GM21390 (cell line): ENCODE data around the gene LEAP2.

ENCODE experiments used
- ATAC-seq: cut with Tn5 transposase; IDR thresholded peaks from one replicate; pipeline ENCODE4 v1.9.1; 2021; ENCODE audit not compliant: unreplicated experiment

LEAP2 gene, protein sequence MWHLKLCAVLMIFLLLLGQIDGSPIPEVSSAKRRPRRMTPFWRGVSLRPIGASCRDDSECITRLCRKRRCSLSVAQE

DNA sequence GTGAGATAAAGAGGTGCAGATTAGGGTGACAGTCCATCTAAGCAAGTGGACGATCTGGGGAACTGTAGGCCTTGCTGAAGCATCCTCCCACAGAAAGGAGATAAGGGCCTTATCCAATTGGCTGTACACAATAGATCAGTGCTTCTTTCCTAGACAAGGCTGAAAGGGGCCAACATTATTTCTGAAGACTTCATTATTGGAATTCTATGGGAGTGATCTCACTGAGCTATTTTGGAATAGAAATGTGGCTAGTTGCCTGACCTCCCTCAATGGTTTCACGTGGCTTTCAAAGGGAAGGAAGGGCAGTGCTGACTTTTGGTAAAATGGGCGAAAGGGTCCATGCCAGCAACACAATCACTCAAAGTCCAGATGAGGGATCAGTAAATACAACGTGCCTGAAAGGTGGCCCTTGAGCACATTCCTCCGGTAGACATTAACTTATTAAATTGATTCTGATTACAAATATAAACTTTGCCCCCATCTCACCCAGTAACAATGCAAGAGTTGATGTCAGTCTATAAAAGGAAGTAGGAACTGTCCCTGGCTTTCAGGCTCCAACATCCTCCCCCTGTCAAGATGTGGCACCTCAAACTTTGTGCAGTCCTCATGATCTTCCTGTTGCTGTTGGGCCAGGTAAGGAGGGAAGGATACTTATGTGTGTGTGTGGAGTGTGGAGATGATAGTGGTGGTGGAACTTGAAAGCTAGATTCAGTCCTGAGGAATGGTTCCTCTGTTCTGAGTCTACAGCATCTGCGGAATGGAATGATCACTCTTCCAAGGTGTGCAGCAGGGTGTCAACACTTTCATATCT lies at the start of gene LEAP2:
LEAP2 (plus strand) TSS at position 550 of the 811 bp plus-strand sequence; CDS start at position 577, 27 bp downstream.
- ATAC-seq, result no peak

DNA sequence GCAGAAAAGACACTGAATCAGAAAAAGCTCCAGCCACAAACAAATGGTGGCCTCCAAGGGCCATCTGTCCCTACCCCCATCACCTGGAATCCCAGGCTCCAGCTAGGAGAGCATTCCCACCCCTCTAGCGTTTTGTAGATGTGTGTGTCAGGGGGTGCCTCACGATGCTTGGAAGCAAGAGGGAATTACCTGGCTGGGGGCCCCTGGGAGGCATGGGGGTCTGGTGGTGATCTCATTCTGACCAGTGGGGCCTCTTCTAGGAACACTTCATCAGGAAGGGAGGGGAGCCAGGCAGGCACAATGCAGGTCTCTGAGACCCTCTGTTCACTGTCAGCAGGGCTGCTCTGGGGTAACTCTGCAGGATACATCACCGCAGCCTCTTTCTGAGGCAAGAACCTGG lies 49.0 kb upstream of the LEAP2 start:
- no peak for ATAC-seq

DNA sequence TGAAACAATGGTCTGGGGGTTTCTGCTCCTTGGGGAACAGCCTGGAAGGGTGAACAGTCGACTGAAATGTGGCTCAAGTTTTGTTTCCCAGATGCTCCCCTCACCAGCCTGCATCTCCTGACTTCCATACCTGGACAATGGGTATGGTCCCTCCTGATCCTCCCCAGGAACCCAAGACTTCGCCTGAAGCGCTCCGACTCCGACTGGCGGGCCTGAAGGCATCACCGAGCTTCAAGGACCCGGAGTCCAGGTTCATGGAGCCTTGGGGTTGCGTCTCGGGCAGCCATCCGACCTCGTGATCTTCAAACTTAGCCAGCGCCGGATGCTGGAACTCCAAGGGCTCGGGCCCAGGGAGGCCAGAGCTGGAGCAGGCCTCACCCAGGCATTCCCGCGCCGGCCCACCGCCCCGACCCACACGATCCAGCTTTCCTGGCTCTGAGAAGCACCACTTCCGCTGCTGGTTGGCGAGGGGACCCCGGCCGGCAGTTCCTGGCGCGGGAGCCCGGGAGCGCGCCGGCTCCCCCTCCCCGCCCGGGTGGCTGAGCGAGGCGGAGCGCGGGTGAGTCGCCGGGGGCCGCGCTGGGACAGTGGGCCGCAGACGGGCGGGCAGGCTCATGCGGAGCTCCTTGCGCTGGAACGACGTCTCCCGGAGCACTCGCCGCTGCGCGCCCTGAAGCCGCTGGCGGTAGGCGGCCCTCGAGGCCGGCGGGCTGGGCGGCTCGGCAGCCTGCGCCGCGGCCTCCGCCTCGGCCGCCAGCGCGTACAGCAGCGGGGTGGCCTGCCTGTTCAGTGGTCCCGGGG lies 48.2 kb upstream of the LEAP2 start:
- no peak for ATAC-seq

DNA sequence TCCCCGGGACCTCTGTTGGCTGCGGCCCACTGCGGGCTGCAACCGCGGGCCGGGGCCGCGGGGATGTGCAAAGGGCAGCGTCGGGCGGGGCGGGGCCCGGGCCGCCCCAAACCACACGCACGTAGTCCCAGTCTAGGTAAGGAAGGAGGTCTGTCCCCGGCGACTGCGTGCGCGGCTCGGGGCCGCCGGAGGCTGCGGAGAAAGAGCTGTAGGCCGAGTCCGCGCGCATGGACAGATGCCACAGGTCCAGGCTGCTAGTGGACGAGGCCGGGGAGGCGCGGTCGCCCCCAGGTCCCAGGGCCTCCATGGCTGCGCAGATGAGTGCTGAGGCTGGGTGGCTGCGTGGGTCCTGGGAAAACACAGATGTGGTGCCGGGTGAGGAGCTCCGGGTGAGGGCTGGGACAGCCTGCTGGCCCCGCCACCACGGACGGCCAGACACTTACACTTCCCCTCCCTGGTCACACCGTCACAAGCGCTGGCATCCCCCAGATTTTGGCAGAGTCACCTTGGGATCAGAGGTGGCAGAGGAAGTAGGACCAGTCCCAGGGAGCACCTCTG lies 47.6 kb upstream of the LEAP2 start:
- no peak for ATAC-seq

DNA sequence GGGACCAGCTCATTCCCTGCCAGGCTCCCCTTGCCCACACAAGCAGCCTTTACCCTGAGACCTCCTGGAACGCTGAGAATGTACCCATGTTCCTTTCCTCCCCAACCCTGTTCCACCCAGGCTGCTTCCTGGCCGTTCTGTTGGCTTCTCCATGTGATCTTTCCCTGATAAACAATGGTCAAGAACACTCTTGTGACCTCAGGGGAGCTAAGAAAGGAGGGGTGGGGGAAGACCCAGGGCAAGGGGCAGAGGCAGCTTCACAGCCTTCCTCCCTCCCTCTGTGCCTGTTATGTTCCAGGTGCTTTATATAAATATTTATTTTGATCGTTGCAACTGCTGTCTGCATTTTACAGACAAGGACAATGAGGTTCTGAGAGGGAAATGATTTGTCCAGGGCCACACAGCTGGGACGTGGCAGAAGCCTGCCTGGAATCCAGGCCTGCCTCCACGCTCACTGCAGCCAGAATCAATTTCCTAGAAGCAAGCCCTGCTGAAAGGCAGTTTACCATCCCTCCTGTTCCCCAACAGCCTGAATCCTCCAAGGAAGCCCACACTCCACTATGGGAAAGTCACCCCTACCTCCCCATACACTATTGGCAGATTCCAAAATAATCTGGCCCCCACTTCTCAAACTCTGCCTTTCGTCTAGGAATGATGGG lies 46.9 kb upstream of the LEAP2 start:
- no peak for ATAC-seq

DNA sequence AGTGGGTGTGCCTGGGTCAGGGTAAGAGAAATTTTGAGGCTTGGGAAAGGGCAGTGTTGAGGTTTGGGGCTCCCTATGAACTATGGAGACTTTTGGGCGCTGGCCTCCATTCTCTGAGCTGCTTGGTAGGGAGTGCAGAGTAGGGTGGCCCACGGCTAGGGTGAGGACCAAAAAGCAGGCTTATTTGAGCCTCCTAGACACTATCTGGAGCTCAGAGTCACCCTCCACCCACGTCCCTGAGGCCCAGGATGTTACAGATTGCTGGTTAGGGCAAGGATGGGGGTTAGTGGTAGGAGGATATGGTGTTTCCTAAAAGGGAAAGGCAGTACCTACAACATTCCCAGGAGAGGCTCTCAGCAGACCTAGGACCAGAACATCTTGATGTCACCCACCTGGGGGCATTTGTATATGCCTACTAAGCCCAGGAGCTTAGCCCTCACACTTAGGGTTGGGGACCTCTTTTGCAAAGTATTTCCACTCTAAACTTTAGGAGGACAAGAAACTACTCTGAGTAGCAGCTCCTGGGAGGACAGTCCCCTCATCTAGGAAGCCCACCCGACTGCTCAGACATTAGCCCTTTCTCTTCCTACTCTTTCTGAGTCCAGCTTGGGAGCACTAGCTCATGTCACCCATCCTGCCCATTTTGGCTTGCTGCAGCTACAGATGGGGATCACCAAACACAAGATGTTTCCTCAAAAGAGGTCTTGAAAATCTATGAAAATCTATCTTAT lies 45.4 kb upstream of the LEAP2 start:
- ATAC-seq, result no peak

DNA sequence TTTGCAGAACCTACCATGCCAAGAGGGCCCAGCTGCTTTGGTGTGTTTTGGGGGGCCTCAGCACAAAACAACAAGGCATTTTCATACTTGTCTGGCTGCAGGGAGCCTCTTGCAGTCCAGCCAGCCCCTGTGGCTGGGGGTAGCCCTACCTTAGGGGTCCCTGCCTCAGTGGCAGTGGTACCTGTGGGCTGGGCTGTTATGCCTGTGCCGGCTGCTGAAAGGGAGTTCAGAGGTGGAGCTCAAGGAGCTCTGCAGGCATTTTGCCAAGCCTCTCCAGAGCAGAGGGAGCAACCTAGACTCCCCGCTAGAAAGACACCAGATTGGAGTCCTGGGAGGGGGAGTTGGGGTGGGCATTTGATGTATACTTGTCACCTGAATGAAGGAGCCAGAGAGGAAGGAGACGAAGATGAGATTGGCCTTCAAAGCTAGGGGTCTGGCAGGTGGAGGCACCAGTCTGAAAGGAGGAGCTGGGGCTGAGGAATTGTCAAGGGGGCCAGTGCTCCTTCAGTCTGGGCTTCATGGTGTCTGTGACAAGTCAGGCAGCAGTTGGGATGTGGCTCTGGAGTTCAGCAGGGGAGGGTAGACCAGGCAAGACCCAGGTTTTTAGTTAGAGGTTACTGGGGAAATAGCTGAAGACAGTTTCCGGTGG lies 44.5 kb upstream of the LEAP2 start:
- no peak for ATAC-seq

DNA sequence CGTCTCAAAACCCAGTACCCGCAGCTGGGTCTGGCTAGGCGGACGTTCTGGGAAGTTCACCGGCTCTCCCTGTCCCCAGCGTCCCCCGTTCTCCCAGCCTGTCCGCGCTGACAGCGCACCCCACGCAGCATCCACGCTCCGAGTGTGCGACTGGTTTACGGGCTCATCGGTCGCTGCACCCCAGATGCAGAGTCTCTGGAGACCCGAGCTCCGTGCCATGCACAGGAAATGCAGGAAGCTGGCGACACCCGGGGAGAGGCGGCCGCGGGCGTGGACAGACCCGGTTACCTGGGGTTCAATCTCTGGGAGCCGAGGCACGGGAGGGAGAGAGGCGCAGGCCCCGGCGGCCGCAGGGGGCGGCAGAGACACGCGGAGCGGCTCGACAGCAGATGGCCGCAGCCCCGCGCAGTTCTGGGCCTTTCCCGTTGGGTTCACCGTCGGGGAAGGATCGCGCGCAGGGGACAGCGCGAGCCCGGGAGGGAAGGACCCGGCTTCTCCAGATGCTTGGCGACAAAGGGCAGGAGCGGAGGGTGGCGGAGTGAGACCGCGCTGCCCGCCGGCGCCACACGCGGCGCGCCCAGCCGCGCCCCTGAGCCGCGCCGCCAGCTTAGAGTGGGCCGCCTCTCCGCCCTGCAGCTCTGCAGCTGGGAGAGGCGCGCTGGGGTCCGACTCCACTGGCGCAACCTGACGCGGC lies 43.6 kb upstream of the LEAP2 start:
- peak; percentile 75 for ATAC-seq

DNA sequence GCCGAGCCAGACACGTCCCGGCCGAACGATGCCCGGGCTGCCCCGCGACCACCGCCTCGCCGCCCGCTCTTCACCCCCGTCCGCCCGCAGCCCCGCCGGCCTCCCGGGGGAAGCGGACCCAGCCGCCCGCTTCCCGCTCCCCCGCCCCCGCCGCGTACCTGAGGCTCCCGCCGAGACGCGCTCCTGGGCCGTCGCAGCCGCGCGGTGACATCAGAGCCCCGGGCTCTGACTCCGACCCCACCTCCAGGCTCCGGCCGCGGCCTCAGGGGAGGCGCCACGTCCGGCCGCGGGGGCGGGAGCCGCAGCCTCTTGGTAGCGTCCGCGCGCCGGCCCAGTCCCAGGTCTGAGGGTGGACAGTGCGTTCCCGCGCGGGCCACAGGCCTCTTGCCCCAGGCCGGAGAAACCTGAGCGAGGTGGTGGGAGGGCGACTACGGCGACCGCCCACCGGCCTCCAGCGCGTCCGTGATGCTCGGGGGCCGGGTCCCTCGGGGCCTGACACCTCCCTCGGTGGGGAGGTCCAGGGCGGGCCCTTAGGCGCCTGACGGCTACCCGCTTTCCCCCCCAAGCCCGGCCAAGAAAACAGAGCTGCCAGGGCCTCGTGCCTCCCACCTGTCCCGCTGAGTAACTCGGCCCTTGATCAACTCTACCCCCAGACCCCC lies 42.9 kb upstream of the LEAP2 start, which contains the start of gene SHROOM1:
SHROOM1 (minus strand) TSS at position 212 of the 659 bp plus-strand sequence. CDS start 4,507 bp downstream, outside the sequence.
- ATAC-seq, result peak; percentile 73

DNA sequence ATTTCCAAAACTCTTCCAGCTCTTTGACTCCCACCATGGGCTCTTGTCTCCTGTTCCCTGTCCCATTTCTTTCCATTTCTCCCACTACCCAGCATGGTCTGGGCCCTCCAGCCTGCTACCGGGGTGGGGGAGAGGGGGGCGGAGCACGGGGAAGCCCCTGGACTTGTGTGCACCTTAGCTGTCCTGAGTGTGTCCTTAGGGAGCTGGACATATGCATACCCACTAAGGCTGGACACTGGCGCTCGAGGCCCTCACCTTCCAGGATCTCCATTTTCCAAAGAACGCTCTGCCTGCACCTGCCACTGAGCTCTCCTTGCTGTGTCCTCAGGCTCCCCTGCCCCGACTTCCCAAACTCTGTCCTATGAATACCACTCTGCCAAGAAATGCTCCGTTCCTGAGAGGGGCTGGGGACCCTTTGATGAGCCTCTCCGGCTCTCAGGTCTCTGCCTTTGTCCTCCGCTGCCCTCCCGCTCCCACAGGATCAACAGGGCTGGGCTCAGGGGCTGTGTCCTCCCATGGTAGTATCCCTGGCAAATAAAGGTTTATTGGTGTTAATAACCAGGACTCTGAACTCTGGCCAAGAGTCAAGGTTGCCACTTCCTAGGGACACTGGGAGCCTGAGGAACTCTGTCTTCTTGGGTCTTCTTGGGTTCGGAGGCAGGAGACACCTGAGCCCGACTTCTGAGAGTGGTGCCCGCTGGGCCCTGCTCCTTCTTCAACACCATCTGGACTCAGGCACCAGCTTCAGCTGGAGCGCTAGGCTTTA lies 42.2 kb upstream of the LEAP2 start:
- no peak for ATAC-seq

DNA sequence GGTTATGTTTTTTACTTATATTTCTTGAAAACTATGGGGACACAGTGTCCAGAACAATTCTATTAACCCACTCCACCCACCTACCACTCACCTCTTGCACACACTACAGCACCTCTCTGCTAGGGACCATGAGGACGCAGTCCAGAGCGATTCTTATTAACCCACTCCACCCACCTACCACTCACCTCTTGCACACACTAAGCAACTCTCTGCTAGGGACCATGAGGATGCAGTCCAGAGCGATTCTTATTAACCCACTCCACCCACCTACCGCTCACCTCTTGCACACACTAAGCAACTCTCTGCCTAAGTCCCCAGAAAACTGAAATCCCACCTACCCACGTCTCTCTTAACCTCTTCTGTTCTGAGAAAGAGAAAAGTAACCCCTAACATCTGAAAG lies 40.9 kb upstream of the LEAP2 start:
- ATAC-seq, result no peak

DNA sequence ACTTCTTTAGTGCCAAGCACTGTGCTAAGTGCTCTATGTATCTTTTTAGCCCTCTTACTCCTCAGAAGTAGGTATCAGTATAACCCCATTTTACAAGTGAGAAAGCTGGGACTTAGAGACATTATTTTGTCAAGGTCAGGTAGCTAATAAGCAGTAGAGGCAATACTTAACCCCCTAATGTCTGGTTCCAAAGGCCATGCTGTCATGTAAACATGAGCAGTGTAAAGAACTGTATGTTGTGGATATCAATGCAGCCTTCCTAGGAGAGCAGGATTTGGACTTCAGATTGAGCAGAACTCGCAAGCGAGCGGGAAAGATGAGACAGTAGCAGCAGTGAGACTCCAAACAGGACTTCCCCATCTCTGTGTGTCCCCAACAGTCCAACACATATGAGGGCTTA lies 39.4 kb upstream of the LEAP2 start:
- no peak for ATAC-seq

DNA sequence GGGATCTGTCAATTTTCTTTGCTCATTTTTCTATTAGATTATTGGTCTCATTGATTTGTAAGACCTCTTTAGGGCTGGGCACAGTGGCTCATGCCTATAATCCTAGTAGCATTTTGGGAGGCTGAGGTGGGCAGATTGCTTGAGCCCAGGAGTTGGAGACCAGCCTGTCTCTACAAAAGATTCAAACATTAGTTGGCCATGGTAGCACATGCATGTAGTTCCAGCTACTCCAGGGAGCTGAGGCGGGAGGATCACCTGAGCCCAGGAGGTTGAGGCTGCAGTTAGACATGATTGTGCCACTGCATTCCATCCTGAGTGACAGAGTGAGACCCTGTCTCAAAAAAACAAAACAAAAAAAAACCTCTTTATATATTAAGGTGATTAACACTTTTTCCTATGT lies 36.6 kb upstream of the LEAP2 start:
- ATAC-seq, result no peak

DNA sequence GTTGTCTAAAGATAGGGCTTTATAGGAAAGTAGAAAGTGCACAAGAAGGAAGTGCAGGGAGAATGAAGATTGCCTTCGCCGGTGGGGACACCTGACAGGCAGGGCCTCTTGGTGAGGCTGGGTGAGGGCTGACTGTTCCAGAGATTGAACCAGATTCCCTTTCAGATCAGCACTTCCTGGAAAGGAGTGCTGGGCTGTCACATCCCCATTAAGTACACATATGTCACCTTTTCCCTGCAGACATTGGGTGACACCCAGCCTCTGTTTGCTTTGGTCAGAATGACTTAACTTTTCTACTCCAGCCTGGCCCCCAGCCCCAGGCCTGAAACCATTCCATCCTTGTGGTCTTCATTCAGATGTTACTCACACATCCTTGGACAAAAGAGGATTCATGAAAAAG lies 35.6 kb upstream of the LEAP2 start:
- no peak for ATAC-seq

DNA sequence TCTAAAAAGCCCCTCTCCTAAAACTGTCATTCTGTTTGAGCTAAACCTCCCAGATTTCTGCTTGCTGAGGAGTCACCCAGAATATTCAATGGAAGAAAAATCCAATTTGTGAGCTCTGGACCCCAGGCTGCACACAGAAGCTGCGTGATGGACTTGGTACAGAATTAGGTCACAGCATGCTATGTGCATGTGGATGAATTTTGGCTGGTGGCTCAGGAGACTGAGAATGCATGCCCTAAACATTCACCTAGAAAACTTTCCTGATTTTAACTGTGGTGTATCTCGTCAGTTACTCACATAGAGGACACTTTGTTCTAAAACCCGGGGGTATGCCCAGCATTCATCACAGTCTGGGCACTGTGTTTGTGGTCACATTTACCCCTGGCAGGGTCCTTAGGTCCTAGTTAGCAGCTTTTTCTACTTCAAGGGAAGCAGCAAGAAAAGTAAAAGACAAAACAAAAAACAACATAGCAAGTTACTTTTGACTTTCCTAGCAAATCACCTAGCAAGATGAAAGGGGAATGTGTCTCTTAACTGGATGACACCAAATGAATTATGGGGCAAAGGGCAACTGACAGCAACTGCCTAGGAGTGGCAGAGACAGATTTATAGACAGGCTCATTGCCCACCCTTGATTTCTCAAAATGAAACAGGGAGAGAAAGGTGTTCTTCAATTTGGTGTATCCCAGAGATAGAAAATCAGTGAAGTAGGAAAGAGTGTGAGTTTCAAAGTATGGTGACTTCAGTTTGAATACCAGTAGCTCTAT lies 34.8 kb upstream of the LEAP2 start:
- ATAC-seq, result no peak

DNA sequence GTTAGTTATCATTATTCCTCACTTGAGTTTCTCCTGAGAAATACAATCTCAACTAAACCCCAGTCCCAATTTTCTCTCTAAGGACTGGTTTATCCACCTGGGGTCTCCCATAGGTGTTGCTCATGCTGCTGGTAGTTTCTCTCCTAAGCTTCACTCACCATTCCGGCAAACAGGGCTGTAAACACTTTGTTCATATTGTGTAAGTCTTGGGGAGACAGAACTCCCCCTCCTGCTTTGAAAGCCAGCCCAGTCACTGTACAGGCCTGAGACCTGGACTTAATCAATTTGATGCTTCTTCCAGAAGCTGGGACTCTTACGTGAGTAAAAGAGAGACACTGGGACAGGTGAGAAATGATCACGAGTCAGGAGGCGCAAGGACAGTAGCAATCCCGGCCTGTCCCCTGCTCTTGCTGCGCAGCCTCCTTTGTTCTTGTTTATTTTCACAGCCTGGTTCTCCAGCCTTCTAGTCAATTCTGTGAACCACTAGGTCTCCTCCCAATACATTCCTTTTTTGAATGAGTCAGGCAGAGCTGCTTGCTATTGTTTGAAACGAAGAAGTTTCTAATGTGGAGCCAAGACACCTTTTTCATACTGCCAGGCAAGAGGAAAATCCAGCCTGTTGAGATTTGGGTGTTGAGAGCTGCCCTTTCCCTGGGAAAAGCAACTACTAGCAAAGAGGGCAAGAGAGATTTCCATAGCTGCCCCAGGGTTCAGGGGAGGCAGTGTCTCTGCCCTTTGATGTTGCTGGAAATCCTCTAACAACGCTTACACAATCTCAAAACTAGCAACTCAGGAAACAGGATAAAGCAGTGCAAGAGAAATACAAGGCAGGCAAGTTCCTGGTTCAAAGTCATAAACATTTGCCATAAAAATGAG lies 33.8 kb upstream of the LEAP2 start:
- ATAC-seq, result no peak
